Dedifferentiated amniotic fluid mesenchymal stem cell (primary cell): Measurements from ENCODE around the gene OR2T29.
A peak's percentile ranks its signal among the peaks of the same experiment; 100 is the strongest.
"Not testable (repeated sequence)": the region's sequence is repeated elsewhere in the genome, so short reads cannot be mapped to it uniquely, and the experiment has no call there.

Experiments
- DNase-seq: peaks from one replicate; pipeline ENCODE4 v3.0.0-alpha.2; 2016; ENCODE audit errors: extremely low spot score

Gene OR2T29

GRCh38 chr1:248562672-248563071 is at the start of gene OR2T29:
Gene OR2T29 (minus strand): TSS chr1:248562772. CDS start chr1:248559491, 3,281 bp downstream.
- DNase-seq = not testable (repeated sequence)

DNA sequence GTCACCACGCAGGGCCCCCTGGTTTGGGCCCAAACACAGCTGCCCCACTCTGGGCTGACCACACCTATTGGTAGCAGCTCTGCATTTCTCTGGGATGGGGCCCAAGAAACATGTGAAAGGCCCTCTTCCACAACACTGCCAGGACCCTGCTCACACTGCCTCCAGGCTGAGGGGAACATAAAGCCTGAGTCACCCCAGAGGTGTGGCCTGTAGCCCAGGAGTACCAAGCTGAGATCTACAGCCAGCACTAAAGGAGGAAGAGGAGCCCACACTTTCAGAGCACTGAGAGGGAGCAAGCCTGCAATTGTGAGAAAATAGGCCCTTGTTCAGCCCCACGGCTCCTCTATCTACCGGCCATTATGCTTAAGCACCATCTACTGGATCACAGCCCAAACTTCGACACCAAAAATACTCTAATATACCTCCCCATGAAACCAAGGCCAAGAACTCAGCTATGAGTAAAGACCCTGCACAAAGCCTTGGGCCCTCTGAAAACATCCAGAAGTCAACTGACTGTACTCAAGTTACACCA is 49.4 kb upstream of the OR2T29 start:
- no peak for DNase-seq

DNA sequence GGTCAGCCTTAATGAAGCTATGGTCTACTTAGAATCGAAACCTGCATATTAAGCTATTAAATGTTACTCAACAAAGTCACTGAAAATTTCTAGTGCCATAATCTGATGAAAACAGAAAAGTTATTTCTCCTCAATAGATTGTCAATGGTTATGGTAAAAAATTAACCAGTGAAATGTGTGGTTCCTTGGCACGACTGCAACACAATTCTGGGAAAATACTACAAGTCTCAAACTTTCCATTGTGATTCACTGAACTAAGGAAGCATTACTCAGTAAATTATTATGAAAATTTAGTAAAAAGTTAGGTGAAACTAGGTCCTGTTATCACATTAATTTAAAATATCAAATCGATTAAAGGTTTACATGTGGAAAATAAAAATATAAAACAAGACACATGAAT is 47.7 kb upstream of the OR2T29 start:
- DNase-seq = no peak

GRCh38 chr1:248599396-248599795 is 36.8 kb upstream of the OR2T29 start:
- DNase-seq = no peak

DNA sequence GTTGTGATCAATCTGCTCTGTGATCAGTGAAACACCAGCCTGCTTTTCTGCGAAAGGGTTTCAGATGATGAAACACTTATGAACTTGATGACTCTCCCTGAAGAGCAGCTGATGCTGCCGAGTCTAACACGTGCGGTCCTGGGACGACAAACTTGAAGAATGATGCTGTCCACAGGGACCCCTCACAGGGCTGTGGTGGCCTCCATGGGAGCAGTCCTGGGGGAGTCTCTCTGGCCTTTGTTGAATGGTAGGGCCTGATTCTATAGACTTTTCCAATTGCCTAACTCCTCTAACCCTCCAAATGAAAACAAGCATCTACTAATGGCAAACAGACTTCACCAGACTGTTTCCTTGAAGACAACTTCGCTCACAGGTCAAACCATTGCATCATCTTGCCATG is 35.0 kb upstream of the OR2T29 start, which contains the start of gene OR2T10:
OR2T10 (minus strand) TSS at position 112 of the 400 bp plus-strand sequence. CDS start 3,932 bp downstream, outside the sequence.
- DNase-seq = no peak

DNA sequence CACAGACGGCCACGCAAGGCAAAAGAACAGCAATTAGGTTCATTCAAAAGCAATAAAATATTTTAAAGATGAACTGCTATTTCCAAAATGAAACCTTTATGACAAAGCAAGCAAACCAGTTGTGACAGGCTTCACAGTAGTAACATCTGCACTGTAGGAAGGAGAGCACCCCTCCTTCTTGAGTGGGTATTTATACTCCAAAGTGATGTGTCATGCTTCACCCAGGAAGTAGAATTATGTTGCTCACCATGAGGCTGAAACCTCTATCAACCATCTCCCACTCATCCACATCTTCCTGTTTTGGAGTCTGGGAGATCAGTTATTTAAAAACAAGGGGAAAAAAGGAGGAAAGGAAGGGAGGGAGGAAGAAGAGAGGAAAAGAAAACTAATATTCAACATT is 34.0 kb upstream of the OR2T29 start:
- no peak for DNase-seq

DNA sequence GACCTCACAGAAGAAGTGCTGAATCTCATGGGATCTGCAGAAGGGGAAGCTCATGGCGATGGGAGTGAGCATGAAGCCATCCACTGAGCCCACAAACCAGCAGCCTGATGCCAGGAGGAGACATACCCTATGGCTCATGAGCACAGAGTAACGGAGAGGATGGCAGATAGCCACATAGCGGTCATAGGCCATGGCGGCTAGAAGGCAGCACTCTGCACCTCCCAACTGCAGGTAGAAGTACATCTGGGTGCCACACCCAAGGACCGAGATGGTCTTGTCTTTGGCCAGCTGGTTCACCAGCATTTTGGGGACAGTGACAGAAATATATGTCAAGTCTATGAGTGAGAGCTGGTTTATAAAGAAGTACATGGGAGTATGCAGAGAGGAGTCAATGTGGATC is 30.7 kb upstream of the OR2T29 start:
- DNase-seq = no peak

- no peak for DNase-seq
These were observed 30.1 kb upstream of the OR2T29 start for GRCh38 chr1:248592655-248593054.

DNA sequence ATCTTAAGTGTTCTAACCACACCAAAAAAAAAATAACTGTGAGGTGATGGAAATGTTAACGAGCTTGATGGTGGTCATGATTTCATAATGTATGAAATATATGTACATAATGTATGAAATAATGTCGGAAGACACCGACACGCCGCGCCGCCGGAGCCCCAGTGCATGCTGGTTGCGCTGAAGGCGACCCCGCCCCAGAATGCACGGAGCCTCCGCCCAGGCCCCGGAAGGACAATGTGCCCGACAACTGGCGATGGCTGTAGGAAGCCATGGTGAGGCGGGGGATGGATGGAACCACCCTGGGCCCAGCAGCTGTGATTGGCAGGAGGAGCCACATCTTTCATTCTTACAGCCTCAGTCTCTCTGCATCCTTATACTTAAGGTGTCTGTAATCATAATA is 27.5 kb upstream of the OR2T29 start:
- no peak for DNase-seq

- no peak for DNase-seq
These were observed 26.8 kb upstream of the OR2T29 start for GRCh38 chr1:248589334-248589733.

GRCh38 chr1:248585266-248585665 is 22.7 kb upstream of the OR2T29 start:
- DNase-seq = no peak

- DNase-seq = no peak
These were observed 13.8 kb upstream of the OR2T29 start for GRCh38 chr1:248576260-248576980.

DNA sequence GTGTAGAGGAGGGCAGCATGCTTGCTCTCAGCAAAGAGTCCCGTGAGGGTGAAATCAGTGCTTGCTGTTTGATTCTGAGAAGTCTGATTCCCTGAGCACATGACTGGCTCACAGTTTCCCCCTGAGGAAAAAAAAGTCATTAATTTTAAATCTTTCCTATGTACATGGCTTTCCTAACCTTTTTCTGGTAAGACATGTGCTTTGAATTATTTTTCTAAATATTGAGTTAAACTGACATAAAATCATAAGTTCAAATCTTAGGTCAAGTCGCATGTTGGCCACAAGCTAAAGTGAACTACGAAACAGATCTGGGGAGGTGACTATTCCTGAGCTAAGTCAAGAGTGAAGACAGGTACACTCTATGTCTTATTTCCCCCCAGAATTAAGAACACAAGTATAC is 12.1 kb upstream of the OR2T29 start, which contains the start of gene OR2T34:
OR2T34 (minus strand) TSS at position 101 of the 400 bp plus-strand sequence; CDS start at position 101, 0 bp downstream.
- not testable (repeated sequence) for DNase-seq

DNA sequence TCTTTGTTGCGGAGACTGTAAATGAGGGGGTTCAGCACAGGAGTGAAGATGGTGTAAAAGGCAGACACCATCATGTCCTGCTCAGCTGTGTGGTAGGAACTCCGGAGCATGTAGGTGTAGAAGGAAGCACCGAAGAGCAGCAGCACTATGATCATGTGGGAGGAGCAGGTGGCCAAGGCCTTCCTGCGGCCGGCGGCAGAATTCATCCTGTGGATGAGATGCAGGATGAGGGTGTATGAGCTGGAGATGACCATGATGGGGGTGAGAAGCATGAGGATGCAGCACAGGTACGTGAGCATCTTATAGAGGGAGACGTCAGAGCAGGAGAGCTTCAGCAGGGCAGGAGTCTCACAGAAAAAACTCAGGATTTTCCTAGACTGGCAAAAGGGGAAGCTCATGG is 11.3 kb upstream of the OR2T29 start:
- not testable (repeated sequence) for DNase-seq

- DNase-seq = not testable (repeated sequence)
These were observed 9.5 kb upstream of the OR2T29 start for GRCh38 chr1:248572049-248572448.

DNA sequence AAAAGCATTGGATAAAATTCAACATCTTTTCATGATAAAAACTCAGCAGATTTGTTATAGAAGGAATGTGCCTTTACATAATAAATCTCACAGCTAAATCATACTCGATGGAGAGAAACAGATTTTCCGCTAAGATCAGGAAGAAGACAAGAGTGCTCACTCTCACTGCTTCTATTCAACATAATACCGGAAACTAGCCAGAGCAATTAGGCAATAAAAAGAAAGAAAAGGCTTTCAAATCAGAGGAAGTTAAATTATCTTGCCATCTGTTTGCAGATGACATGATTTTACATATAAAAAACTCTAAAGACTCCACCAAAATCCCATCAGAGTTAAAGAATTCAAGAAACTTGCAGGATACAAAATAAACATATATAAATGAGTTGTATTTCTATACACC is 8.2 kb upstream of the OR2T29 start:
- DNase-seq = not testable (repeated sequence)

GRCh38 chr1:248569049-248569448 is 6.5 kb upstream of the OR2T29 start:
- DNase-seq = not testable (repeated sequence)

DNA sequence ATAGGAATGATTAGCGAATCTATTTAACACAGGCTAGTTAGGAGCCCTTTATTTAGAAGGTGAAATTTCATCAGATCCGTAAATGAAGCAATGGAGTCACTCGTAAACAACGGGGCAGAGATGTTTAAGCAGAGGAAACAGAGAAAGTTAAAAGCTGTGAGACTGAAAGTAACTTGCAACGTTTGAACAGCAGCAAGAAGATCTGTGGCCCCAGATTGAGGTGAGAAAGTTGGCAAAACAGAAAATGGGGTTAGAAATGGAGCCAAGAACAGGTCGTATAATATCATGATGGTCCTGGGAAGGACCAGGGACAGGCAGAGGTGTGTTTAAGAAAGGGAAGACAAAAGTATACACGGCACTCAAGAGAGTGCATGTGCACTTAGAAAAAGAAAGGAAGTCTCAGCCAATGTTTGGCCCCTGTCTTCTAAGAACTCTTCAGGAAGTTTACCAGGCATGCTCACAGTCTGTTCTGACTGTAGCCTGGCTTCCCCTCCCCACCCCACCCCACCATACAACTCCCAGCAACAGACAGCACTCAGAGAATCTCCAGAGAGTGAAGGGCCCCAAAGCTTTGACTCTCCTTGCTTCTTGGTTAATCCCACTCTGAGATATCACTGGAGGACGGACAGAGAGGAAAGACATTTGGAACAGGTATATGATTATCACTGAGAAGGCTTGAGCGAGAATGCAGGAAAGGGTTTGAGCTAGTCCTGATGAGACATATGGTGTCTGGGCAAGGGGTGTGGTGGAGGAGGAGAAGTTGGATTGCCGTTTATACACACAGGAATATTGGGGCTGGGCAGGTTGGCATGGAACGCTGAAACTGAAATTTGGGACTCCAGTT is 3.2 kb upstream of the OR2T29 start:
- not testable (repeated sequence) for DNase-seq

DNA sequence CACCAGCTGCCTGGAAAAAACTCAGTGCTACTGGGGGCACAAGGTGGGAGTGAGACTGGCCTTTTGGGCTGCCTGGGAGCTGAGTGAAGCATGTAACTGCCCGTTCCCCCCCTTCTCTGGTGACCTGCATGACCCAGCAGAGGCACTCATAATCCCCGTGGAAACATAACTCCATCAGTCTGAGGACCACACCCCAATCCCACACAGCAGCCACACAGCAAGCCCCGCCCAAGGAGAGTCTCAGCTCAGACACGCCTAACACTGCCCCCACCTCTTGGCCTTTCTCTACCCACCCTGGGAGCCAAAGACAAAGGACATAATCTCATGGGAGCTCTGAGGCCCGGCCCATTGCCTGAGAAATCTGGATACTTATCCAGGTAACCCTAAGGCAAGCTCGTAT is 11.5 kb downstream of the OR2T29 start:
- DNase-seq = not testable (repeated sequence)

DNA sequence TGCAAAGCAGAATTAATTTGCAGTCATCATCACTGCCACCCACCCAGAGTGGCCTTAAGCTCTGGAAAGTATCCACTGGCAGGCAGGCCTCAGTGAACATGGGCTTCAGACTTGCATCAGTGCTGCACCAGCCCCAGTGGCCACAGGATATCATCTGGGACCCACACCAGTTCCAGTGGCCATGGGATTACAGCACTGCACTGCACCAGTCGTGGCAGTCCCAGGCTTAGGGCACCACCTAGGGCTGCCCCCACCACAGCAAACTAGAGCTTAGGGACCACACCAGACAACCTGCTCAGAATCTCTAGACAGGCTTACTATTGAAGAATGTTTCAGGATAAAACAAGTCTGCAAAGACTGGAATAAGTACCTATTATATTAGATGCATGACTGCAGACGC is 15.2 kb downstream of the OR2T29 start:
- not testable (repeated sequence) for DNase-seq

DNA sequence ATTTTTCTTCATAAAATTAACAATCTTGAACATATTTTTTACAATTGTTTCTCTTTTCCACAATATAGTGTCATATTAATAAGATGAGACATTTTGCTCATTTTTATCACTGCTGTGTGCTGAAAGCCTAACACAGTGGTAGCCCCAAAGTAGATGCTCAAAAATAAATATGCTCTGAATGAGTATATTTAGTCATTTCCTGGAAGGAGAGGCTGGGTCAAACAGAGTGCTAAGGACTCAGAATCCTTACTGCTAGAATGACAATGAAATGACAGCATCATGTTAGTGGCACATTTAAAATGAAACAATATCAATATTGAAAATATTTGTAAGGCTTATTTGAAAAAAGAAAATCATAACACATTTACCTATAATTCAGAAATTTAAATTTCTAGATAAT is 25.1 kb downstream of the OR2T29 start:
- not testable (repeated sequence) for DNase-seq

GRCh38 chr1:248521856-248522255 is 40.7 kb downstream of the OR2T29 start:
- DNase-seq = peak; percentile 2
